NCI-H146 (cell line): ENCODE measurements around the gene RPAP3.

Experiments used
- DNase-seq: peaks from one replicate; lab custom pipeline; 2025; lab: John Stamatoyannopoulos, UW

RPAP3 gene

GRCh38 chr12:47705566-47706425 is at the start of gene RPAP3:
Gene RPAP3, minus strand, starts transcription at chr12:47706030. Its CDS starts 3,190 bp downstream, at chr12:47702840.
- peak; percentile 98 for DNase-seq

DNA sequence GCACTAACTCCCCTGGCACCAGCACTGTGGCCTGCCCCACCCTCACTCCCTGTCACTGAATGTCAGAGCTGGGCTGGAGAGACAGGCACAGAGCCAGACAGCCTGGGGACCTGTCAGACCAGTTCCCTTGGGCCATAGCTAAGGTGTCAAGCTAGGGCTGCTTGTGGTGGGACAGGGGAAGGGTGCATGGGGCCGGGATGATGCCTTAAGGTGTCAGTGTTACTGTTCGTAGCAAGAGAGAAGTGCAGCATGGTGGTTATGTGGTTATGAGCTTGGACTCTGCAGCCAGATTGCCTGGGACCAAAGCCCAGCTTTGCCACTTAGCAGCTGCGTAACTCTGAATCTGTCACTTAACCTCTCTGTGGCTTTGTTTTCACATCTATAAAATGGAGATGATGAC is 49.1 kb upstream of the RPAP3 start:
- no peak for DNase-seq

DNA sequence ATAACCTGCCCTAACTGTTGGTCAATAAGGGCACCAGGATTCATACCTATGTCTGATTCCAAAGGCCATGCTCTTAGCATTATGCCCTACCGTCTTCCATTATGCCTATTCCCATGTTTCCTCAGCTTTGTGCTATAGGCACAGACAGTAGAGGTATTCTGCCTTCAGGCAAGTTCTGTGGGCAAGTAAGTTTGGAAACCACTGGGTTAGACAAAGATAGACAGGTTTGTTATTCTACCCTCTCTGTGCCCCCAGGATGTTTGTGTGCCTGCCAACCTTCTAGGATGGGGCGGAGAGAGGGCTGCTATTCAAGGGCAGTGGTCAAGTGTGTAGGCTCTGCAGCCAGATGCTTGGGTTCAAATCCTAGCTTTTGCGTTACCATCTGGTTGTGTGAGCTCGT is 48.3 kb upstream of the RPAP3 start:
- no peak for DNase-seq

DNA sequence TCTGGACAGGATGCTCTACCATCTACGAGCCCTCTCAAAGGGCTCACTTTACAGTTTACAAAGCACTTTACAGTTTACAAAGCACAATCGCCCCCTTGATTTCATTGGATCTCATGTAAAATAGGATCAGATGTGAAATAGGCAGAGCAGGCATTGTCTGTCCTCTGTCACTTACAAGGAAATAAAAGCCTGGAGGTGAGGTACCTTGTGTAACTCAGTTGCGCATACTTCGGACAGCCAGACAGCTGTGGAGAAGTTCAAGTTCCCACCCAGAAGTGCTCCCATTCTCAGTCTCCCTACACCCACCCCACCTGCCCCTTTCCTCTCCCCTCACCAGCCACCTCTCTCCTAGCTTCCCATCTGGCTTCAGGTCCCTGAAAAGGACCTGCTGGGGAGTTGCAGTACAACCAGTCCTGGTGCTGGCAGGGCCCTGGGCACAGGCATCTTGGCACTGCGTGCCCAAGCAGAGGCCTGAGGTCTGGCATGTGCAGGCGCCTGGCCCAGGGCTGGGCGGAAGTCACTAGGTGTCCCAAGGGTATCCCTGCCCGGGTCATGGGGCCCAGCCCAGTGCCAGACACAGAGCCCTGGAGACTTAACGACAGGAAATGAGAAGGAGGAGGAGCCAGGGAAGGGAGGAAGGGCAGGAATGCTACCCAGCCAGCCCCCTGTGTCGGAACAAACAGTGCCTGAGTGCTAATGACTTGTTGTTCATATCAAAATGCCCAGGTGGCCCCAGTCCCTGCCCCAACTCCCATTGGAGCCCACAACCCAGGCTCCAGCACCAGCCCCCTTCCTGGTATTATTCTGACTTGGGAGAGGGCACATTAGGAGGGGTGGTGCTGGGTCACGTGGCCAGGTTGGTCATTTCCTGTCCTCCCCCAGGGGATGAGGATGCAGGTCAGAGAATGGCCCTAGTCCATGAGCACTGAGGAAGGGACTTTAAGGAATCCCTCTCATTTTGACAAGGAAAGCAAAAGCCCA is 47.5 kb upstream of the RPAP3 start:
- DNase-seq = no peak

DNA sequence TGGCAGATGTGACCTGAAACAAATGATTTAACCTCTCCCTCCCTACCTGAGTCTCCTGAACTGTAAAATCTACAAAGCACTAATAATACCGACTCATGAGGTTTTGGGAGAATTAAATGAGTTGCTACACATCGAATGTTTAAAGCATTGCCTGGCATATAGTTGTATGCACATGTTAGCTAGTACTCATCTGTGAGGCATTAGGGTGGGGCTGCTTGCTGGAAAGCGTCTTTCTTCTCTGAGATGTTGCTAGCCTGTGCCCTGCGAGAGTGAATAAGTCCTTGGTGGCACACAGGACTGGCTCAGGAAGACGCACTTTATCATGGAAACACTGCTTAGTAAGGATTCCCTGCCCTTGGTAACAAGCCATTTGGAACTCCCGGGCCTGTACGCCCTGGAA is 46.7 kb upstream of the RPAP3 start:
- DNase-seq = no peak

GRCh38 chr12:47752121-47752520 is 46.3 kb upstream of the RPAP3 start:
- DNase-seq = no peak

DNA sequence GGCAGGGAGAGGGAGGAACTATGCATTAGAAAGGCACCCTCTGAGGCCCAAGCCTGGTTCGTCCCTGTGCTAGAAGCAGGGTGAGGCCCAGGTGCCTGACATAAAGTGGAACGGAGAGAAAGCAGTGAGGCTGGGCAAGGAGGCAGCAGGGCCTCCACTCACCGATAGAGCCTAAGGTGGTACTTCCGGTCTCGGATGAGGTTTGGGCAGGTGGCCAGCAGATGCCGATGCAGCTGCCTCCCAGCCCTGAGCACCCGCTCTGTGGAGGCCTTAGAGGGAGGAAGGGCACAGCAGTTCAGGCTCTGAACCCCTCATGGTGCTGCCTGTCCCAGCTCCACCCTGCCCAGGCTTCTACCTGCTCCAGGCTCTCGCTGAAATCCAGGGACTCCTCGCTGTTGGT is 45.7 kb upstream of the RPAP3 start:
- DNase-seq = no peak

DNA sequence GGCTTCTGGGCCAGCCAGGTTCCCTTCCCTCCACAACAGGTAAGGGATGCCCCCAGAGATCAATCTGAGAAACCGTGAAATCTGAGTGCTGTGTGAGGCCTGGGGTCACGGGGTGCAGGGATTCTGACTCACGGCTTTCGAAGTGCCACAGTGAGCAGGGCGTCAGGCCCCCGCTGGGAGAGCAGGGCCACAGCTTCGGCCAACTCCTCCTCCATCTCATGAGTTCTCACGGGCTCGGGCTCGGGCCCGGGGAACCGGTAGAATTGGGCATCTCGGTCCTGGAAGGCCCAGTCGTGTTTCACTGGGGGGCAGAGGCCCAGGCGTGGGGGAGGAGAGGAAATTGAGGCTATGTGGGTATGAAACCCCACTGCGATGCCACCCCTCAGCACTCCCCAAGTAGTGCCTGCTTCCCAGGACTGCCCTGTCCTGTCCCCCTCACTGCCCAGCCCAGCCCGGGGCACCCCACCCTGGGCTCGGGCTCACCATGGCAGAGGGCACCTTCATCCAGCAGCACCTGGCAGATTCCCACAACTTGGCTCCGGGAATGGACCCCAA is 45.2 kb upstream of the RPAP3 start:
- DNase-seq = no peak

DNA sequence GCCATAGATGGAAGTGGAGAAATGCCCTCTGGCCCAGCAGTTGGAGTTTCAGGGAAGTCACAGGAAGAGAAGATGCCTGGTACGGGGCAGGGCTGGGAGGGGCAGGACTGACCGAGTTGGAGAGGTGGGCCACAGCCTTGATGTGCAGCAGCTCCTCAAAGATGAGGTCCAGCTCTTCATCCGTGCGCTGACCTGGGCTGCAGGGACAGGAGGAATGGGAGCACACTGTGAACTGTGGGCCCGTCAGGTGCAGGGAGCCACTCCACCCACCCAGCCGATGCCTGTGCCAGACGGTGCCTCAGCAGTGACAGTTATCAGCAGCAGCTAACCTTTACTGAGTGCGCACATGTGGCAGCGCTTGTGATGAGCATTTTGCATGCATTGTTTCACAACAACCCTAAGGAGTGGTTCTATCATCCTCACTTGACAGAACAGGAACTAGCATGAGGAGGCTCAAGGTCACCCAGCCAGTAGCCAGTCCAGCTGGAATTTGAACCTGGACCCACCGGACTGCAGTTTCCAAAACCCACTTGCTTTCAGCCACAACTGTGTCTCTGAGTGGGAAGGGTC is 44.5 kb upstream of the RPAP3 start:
- DNase-seq = no peak

- no peak for DNase-seq
Measured at GRCh38 chr12:47748899-47749298, 43.1 kb upstream of the RPAP3 start.

DNA sequence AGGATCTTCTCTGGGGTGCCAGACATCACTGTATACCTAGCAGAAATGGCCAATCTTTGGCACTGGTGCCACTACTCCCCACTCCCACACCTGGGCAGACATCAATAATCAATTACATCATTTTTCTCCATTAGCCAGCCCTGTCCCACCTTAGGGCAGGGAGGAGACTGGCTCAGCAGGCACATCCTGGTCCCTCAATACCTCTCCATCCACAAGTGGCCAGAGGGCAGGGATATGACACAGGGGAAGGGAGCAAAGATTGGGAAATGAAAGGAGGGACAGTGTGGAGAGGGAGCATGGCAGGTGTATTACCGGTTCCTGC is 42.6 kb upstream of the RPAP3 start:
- no peak for DNase-seq

DNA sequence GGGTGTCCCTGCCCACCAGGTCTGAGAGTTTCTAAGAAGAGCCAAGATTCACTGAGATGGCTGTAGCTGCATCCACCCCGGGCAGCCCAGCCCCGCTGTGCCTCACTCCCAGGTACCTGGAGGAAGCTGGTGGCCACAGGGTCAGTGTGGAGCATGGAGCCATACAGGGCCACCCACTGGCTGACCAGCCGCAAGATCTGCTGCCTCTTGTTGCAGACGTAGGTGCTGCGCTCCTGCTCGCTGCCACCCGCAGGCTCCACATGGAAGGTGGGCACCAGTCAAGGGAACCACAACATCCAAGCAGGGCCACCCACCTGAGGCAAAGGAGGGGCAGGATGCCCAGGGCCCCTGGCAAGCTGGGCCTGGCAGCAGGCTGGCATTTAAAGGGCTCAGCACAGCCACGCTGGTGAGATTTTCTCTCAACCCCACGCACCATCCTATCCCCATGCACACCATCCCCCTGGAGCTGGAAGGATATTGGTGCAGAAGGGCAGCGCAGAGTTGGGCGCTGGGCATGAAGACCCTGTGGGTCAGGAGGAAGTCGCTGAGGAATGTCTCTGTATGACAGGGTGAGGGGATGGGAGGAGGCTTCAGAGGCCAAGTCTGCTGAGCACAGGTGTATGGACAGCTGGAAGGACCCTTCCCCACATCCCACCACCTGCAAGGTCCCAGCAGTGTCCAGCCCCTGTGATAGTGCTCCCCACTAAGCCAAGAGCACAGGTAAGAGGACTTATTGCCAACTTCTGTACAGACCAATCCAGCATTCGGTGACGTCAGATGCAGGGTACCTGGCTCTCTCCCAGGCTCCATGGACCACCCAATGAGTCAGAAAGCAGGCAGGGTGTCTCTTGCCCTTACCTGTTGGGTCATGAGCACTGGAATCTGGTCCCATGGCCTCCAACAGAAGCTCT is 42.0 kb upstream of the RPAP3 start:
- no peak for DNase-seq

DNA sequence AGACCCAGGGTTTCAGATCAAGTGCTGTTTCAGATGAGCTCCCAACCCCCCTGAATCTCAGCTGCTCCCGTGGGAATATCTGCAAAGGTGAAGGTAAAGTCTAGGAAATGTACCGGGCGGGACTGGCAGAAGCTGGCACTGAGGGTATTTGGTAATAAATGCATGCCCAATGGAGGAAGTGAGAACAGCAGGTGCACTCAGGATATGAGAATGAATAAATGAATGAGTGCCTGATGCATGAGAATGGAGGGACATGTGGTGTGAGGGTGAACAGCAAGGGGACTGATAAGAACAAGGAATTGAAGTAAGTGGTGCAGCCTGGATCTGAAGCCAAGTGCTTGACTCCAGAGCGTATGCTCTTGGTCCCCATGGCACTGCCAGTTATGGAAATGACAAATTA is 41.3 kb upstream of the RPAP3 start:
- DNase-seq = no peak

- DNase-seq = no peak
Measured at GRCh38 chr12:47746523-47746922, 40.7 kb upstream of the RPAP3 start.

DNA sequence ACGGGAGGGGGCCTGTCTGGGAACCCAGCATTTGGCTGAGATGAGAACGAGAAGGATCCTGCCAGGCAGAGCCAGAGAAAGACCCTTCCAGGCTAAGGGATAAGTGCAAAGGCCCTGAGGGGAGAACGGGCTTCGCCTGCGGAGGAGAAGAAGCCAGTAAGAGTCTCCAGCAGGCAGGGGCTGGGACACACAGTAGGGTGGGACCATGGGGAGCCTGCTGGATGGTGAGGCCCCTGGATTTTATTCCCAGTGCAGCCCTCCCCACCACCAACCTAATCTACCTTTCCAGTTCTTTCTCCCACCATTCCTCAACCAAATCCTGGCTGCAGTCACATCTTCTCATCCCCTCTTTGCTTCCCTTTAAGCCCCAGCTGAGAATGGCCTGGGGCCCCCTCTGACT is 40.2 kb upstream of the RPAP3 start:
- DNase-seq = no peak

- DNase-seq = no peak
Measured at GRCh38 chr12:47745485-47746041, 39.7 kb upstream of the RPAP3 start.

GRCh38 chr12:47744778-47745436 is 39.1 kb upstream of the RPAP3 start:
- no peak for DNase-seq

DNA sequence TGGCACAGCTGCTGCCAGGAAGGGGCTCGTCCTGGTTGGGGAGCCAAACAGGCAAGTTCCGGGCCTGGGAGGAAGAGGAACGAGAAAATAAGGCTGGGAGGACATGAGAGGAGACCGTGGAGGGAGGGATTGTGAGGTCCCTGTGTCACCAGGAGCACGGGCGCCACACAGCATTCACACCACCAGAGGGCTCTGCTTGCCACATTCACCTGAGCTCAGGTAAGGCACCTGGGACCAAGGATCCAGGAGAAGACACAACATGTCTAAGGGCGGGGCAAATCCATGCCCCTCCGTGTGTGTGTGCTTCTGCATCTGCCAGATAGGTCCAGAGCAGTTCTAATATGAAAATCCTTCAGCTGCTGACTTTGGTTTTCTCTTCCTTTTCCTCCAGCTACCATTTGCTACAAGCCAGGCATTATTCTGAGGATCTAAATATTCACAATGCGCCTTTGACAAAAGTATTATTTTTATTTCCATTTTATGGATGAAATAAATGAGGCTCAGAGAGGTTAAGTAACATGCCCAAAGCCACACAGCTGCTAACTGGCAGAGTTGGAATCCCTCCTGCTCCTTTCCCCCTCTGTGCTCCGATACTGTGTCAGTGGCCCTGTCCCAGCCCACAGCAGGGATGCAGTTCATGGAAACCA is 38.3 kb upstream of the RPAP3 start:
- DNase-seq = peak; percentile 91

DNA sequence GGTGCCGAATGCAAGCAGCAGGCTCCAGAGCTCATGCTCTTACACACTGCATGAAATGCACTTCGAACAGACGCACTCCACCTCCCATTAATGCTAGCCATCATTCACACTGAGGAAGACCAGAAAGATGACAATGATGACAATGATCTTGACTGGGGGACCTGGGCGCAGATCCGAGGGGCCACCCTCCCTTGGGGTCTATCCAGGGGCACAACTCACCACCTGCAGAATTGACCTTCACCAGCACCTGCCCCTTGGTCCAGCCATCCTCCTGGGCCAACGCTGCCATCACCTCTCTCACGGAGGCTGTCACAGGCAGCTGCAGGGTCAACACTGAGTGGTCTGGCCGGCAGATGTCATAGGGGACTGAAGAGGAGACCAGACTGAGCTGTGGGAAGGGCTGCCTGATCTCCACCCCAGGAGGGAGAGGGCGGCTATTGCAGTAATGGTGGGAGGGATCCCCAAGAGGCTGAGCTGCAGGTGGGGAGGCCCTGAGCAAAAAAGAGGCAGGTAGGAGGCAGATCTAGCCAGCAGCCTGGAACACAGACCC is 37.6 kb upstream of the RPAP3 start:
- peak; percentile 27 for DNase-seq
